Measurements from ENCODE around the gene PTPRT. TPM values are rescaled to one million over a fixed set of nuclear protein-coding genes. Genes with fewer than 3 reads are reported as not detected.

Gene PTPRT
- total RNA-seq, 6 experiments from 2014 or later: not detected

- no peaks in the 10 kb centered on the region for H3K4me1 Mint-ChIP-seq (ENCODE audit: low read depth)
- no peak for DNase-seq
- H3K36me3 Mint-ChIP-seq (ENCODE audit: low read depth): no peaks in the 10 kb centered on the region
- no peak overlapping the region for H3K27ac Mint-ChIP-seq
- peaks cover 44% of the 10 kb centered on the region for H3K9me3 Mint-ChIP-seq
- H3K27me3 Mint-ChIP-seq (ENCODE audit: insufficient read depth): no peaks in the 10 kb centered on the region
- no peak overlapping the region for H3K4me3 Mint-ChIP-seq
- TF ChIP-seq CTCF (IDR thresholded peaks at IDR 0.05): no peak
These were observed 131.6 kb downstream of the PTPRT start for GRCh38 chr20:43058077-43058476.

GRCh38 chr20:43057317-43057716, 132.4 kb downstream of the PTPRT start:
- TF ChIP-seq CTCF (IDR thresholded peaks at IDR 0.05): no peak
- Mint-ChIP-seq H3K4me3 (no peak overlapping the region), H3K9me3 (peaks cover 42% of the 10 kb centered on the region), H3K27me3 (ENCODE audit: insufficient read depth) (no peaks in the 10 kb centered on the region), H3K4me1 (ENCODE audit: low read depth) (no peaks in the 10 kb centered on the region), H3K36me3 (ENCODE audit: low read depth) (no peaks in the 10 kb centered on the region), H3K27ac (no peak overlapping the region)
- no peak for DNase-seq

DNA sequence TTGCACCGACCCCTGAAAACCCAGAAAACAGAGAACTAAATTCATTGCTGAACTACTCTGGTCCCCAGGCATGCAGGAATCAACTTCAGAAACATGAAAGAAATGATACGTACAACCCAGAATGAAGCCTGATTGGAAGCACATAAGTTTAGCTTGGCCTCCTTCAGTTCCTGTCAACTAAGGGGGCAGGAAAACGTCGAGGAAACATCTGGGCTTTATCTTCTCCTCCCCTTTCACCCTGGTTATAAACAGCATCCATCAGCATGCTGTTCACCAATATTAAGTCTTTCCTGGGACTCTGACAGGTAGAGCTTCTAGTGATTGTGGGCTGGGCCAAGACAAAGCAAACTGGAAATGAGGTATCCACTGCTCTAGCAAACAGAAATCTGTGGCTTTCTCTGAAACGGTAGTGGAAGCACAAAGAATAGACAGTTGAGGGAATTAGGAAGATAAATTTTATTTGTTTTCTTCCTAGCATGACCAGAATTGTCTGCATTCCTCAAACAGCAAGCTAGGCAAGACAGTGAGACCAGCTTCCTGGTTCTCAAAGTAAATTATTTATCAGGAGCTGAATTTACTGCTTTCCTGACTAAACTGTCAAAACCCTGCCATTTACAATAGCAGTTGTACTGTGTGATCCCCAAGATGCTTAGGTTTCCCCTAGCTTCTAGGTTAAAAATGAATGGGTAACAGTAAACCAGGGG, 134.4 kb downstream of the PTPRT start:
- DNase-seq: no peak
- Mint-ChIP-seq H3K27me3 (ENCODE audit: insufficient read depth) (peaks cover 1% of the 10 kb centered on the region; the same call in 1 of the 2 replicates), H3K4me1 (ENCODE audit: low read depth) (no peaks in the 10 kb centered on the region), H3K4me3 (no peak overlapping the region), H3K27ac (no peak overlapping the region), H3K9me3 (peaks cover 46% of the 10 kb centered on the region), H3K36me3 (ENCODE audit: low read depth) (no peaks in the 10 kb centered on the region)
- TF ChIP-seq CTCF (IDR thresholded peaks at IDR 0.05): no peak

GRCh38 chr20:43052532-43052931, 137.2 kb downstream of the PTPRT start:
- no peak for DNase-seq
- Mint-ChIP-seq H3K4me3 (no peak overlapping the region), H3K27me3 (ENCODE audit: insufficient read depth) (peaks cover 1% of the 10 kb centered on the region; the same call in 1 of the 2 replicates), H3K27ac (no peak overlapping the region), H3K4me1 (ENCODE audit: low read depth) (no peaks in the 10 kb centered on the region), H3K36me3 (ENCODE audit: low read depth) (no peaks in the 10 kb centered on the region; the same call in 1 of the 2 replicates), H3K9me3 (peaks cover 53% of the 10 kb centered on the region)
- TF ChIP-seq CTCF (IDR thresholded peaks at IDR 0.05): no peak

DNA sequence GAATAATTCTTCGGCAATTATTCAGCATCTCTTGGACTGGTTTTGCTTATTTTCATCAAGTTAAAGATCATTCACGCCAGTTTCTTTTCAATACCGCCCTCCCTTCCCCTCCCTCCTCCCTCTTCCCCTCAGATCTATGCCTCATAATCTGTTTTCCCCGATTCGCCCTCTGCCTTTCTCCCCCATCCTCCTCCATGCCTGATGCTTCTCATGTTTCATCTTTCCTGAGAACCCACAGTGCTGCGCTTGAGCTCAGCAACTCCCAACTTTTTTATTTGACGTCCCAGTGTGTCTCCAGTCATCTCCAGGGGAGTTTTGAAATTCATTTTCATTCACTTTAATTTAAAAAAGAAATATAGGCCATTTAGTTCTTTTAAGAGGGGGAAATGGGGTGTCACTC, 142.7 kb downstream of the PTPRT start:
- no peak overlapping the region for H3K27ac Mint-ChIP-seq
- no peak for TF ChIP-seq CTCF (IDR thresholded peaks at IDR 0.05)
- peaks cover 59% of the 10 kb centered on the region for H3K9me3 Mint-ChIP-seq
- peaks cover 4% of the 10 kb centered on the region; the same call in 1 of the 2 replicates for H3K36me3 Mint-ChIP-seq (ENCODE audit: low read depth)
- H3K4me3 Mint-ChIP-seq: no peak overlapping the region
- H3K27me3 Mint-ChIP-seq (ENCODE audit: insufficient read depth): peaks cover 2% of the 10 kb centered on the region; the same call in 1 of the 2 replicates
- no peaks in the 10 kb centered on the region for H3K4me1 Mint-ChIP-seq (ENCODE audit: low read depth)
- no peak for DNase-seq
